Erythroblast (primary cell): ENCODE measurements around the gene GPRC5C.

Experiments
- DNase-seq, 2 experiments: peaks; one replicate each; lab custom pipeline; 2025; lab: John Stamatoyannopoulos, UW
- GATA1 ChIP-seq: IDR thresholded peaks from 2 replicates; pipeline ENCODE4 v1.6.1; 2011; ENCODE audit warnings: low read depth, mild to moderate bottlenecking, control low read depth, low read length, moderate library complexity
- POLR2A ChIP-seq: IDR thresholded peaks from 2 replicates; pipeline ENCODE4 v1.6.1; 2011; ENCODE audit warnings: mild to moderate bottlenecking, low read length

The GPRC5C gene

DNA sequence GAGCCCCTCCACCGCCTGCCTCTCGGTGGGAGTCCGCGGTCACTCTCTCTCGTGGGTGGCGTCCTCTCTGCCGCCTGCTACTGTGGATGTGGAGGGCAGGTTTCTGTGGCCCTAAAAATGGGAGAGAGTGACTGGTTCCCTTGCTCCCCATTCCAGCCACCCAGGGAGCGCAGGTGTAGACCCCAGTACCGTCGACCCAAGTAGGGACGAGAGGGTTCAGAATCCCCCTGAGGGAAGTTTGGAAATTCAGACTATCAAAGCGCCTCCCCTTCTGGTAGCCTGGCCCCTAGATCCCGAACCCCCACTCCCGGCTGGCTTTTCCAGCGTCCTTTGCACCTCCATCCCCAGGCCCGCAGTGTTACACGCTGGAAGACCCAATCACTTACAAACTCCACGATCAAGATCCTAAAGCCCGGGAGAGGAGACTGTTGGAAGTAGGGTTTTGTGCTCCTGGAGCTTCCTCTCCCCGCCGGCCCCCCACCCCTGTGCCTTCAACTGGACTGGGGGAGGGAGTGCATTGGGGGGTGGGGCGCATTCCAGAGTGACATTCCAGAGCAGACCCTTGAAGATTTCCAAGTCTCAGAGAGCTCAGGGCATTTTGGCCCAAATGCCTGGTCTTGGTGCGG lies 991 bp downstream of the GPRC5C start:
- TF ChIP-seq GATA1 (no peak), POLR2A (no peak)
- DNase-seq: no peak

DNA sequence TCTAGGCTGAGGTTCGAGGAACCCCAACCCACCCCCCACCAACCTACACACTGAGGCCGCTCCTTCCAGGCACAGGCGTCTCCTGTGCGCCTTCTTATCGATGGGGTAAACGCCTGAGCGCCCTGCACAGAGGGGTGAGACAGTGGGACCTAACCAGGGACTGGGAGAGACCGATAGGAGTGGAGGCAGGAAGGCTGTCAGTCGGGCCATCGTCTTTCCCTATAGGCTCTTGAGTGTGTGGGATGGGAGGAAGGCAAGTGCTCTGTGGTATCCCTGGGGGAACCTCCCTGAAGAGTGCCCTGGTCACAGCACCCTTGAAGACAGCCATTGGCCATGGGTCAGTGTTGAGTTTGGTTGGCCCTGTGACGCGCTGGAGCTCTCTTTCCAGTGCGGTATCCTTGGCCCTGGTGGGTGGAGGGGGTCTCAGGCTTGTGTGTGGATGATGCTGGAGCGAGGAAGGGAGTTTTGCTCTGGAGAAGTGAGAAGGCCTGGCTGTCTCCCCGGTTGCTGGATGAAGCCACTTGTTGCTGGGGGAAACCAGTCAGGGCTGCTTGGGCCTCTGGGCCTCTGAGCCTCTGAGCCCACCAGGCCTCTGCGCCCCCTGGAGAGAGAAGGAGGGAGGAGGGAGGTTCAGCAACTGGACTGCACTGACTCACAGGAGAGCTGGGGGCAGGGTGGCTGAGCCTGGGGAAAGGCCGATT lies 1.7 kb downstream of the GPRC5C start:
- TF ChIP-seq GATA1: no peak
- TF ChIP-seq POLR2A: no peak
- DNase-seq: no peak

DNA sequence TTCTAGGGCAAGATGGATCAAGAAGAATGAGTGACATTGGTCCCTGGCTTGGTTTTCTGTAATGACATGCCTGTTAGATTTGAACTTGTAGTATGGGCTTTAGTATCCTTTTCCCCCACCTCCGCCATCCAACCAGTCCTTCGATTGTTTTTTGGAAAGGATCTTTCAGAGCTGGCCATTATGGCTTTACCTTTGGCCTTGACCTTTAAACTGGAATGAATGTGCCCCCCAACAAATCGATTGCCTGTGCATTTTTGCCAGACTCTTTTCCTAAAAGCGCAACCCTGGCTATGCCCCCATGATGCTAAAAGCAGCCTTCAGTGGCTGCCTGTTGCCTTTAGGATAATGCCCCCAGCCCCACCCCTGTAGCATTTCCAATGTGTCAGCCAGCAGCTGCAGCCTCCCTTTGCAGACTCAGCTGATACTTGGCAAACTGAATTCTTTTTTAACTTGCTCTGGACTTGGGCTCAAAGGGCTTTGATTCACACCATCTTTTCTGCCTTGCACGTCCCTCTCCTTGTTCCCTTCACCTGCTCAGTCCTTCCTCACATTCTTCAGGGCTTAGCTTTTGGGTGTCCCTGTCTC lies 4.0 kb downstream of the GPRC5C start:
- TF ChIP-seq POLR2A (no peak), GATA1 (no peak)
- DNase-seq: no peak

DNA sequence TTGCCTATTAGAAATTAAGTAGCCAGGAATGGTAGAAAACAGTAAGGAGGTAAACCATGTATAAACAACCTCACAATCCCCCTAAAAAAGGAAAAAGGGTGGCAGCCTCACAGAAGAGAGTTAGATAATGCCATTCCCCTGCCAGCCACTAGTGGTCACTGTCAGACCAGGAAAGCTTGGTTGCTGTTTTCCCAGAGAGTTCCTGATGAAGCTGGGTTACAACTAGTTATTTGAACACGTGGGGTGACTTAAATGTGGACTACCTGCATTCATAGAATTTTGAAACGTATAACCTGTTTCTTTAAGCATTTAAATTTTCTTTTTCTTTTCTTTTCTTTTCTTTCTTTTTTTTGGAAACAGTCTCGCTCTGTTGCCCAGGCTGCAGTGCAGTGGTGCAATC lies 5.8 kb downstream of the GPRC5C start:
- TF ChIP-seq GATA1: no peak
- no peak for TF ChIP-seq POLR2A
- peak; percentile 10 to 47 for DNase-seq

DNA sequence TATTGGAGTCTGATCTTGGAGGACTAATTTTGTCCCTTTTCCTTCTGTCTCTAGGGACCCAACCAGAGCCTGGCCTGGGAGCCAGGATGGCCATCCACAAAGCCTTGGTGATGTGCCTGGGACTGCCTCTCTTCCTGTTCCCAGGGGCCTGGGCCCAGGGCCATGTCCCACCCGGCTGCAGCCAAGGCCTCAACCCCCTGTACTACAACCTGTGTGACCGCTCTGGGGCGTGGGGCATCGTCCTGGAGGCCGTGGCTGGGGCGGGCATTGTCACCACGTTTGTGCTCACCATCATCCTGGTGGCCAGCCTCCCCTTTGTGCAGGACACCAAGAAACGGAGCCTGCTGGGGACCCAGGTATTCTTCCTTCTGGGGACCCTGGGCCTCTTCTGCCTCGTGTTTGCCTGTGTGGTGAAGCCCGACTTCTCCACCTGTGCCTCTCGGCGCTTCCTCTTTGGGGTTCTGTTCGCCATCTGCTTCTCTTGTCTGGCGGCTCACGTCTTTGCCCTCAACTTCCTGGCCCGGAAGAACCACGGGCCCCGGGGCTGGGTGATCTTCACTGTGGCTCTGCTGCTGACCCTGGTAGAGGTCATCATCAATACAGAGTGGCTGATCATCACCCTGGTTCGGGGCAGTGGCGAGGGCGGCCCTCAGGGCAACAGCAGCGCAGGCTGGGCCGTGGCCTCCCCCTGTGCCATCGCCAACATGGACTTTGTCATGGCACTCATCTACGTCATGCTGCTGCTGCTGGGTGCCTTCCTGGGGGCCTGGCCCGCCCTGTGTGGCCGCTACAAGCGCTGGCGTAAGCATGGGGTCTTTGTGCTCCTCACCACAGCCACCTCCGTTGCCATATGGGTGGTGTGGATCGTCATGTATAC lies 8.0 kb downstream of the GPRC5C start:
- TF ChIP-seq GATA1 (no peak), POLR2A (no peak)
- no peak for DNase-seq

DNA sequence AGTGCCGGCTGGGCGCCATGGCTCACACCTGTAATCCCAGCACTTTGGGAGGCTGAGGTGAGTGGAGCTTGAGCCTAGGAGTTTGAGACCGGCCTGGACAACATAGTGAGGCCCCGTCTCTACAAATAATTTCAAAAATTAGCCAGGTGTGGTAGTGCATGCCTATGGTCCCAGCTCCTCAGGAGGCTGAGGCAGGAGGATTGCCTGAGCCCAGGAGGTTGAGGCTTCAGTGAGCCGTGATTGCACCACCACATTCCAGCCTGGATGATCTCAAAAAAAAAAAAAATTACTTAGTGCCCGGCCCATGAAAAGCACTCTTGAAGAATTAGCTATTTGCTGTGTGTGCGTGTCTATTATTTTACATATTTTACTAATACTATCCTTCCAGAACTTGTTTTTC lies 9.6 kb downstream of the GPRC5C start:
- no peak for DNase-seq
- TF ChIP-seq GATA1 (no peak), POLR2A (no peak)

DNA sequence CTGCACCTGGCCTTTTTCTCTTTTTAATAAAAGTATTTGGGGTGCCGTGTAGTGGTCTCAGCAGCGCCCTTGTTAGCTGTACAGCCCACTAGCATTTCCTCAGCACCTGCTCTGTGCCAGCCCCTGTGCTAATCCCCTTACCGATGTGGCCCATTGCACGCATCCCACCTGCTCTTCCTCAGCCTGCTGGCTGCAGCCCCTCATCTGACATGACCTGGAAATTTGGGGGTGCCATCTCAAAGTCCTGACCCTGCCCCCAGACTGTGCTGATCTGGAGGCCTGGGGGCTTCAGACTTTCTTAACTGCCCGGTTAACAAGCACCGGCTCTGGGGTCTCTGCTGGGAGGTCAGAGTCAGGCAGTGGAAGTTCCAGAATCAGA lies 10.4 kb downstream of the GPRC5C start:
- TF ChIP-seq POLR2A: no peak
- TF ChIP-seq GATA1: no peak
- DNase-seq: no peak

DNA sequence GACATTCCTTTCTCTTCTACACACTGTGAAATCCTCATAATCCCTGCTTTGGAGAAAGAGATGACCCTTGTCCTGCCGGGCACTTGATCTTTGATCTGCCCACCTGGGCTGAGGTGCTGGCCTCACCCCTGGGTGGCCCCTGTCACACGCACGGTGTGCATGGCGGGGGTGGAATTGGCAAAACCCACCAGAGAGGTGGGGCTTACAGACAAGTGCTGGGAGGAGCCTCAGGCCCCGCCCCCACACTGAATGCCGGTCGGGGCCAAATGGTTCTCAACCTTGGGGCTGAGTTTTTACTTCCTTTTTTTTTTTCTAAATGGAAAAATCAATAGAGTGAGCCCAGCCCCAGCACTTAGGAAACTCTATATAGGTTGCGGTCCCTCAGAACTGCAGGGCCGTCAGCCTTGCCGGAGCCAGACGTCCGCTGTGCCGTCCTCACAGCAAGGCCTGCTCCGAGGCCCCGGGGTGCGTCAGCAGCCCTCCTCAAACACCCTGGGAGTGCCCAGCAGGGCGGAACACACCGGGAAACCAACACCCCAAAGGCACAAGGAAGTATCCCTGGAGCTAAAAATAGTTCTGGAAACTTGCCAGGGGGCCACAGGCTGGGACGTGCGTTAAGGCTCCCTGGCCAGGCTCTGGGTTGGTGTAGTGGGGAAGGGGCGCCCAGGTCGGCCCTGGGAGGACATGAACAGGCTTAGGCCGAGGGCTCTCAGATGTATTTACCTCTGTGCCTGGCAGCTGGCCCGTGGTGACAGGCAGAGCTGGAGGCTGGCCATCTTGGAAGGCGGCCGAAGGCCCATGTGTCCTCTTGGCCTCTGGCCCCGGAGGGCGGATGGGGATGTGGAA lies 11.0 kb downstream of the GPRC5C start:
- TF ChIP-seq GATA1 (no peak), POLR2A (no peak)
- DNase-seq: peak in 1 of 2 experiments; percentile 15

DNA sequence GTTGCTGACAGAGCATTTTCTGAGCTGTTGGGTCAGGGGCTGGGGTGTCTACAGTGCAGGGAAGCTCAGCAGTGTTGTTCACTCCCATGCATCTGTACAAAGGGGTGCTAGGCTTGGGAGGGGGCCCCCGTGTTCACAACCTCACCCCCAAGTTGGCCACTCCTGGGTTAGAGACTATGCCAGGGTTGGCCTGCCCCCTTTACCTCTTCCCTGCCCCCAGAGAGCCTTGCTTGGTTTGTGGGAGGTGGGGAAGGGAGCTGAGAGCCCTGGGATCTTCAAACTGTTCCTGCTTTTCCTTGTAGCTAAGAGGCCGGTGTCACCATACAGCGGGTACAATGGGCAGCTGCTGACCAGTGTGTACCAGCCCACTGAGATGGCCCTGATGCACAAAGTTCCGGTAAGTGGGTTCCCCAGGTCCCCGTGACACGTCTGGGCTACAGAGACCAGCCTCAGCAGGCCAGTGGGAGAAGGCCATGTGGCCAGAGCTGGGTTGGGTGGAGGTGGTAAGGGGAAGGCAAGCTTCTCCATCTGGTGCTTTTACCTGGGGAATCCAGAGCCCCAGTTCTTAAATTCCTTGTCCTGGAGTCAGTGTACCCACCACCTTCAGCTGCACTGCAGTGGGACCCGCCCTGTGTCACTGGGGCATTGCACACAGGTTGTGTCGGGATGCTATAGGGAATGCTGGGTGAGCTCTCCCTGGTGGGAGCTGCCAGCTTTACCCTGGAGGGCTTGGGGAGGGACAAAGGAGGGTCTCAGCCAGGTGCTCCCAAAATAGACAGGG lies 11.8 kb downstream of the GPRC5C start:
- DNase-seq: no peak
- TF ChIP-seq POLR2A (no peak), GATA1 (no peak)

DNA sequence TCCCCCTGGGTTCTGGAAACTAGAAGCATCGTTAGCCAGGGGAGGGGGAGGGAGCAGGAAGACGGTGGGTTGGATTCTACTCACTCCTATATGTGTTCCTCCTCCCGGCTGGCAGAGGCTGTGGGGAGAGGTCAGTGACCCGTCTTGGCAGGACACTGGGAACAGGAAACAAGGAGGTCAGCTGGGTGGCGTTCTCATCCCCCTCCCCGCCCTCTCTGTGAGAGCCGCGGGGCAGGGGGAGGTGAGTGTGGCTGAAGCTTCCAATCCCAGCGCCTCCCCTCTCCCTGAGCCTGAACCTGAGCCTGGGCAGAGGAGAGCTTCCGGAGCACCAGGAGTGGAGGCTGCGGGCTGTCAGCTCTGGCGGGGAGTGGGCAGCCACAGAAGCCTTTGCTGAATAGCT lies 12.5 kb downstream of the GPRC5C start:
- TF ChIP-seq POLR2A (no peak), GATA1 (no peak)
- DNase-seq: no peak

DNA sequence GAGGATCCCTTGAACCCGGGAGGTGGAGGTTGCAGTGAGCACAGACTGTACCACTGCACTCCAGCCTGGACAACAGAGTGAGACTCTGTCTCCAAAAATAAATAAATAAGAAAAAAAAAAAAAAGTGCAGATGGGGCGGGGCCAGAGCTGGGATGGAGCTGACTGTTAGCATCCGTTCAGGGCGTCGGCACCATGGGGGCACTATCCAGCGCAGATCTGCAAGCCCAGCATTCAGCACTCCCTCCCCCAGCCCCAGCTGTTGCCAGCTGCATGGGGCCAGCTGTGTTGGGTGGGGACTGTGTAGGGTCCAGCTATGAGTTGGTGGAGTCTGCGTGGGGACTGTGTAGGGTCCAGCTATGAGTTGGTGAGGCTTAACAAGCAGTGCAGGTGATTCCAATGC lies 13.3 kb downstream of the GPRC5C start:
- DNase-seq: no peak
- TF ChIP-seq POLR2A (no peak), GATA1 (no peak)
